A673 (cell line): Measurements from ENCODE around the gene CFAP100.

ENCODE experiments used
- EZH2 ChIP-seq: fragments of 200-600 bp; sonication (generic); IDR thresholded peaks from 2 replicates; pipeline ENCODE4 v1.6.1; 2017; ENCODE audit warnings: borderline replicate concordance, low read depth, mild to moderate bottlenecking, mixed read lengths, antibody characterized with exemption, low read length; ENCODE audit not compliant: poor library complexity, severe bottlenecking
- TF ChIP-seq, protein P1 (sequence below): fragments of 300-800, 200-600 bp; sonication (generic); conservative IDR thresholded peaks from 2 replicates; pipeline ENCODE4 v1.5.1; 2017; ENCODE audit warnings: low read depth, mild to moderate bottlenecking, antibody characterized with exemption, low read length, moderate library complexity, mixed read lengths

DNA sequence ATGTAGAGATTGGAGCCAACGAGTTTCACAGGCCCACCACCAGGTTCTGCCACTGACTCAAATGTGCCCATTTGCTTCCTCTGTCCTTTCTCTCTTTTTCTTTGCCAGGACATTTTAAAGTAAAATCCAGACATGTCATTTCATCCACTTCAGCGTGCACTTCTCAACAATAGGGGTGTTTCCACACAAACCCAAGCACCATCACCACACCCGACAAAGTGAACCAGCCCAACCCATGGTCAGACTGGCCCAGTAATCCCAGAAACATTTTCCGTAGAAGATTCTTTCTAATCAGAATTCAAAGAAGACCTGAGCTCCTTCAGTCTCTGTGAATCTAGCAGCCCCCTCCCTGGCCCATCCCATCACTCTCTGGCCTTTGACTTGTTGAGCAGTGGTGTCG lies 13.4 kb downstream of the CFAP100 start:
- TF ChIP-seq EZH2, result no peak
- TF ChIP-seq, protein P1, sequence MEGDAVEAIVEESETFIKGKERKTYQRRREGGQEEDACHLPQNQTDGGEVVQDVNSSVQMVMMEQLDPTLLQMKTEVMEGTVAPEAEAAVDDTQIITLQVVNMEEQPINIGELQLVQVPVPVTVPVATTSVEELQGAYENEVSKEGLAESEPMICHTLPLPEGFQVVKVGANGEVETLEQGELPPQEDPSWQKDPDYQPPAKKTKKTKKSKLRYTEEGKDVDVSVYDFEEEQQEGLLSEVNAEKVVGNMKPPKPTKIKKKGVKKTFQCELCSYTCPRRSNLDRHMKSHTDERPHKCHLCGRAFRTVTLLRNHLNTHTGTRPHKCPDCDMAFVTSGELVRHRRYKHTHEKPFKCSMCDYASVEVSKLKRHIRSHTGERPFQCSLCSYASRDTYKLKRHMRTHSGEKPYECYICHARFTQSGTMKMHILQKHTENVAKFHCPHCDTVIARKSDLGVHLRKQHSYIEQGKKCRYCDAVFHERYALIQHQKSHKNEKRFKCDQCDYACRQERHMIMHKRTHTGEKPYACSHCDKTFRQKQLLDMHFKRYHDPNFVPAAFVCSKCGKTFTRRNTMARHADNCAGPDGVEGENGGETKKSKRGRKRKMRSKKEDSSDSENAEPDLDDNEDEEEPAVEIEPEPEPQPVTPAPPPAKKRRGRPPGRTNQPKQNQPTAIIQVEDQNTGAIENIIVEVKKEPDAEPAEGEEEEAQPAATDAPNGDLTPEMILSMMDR, result no peak
